ENCODE results near the gene NCKAP1.
A peak's percentile ranks its signal among the peaks of the same experiment; 100 is the strongest.
"Not testable (repeated sequence)": the region's sequence is repeated elsewhere in the genome, so short reads cannot be mapped to it uniquely, and the experiment has no call there.

Gene NCKAP1

GRCh38 chr2:183001948-183002347 is 36.3 kb downstream of the NCKAP1 start:
- Histone ChIP-seq H3K27me3 (ENCODE audit: low read depth) (no peaks in the 10 kb centered on the region), H3K9me3 (no peaks in the 10 kb centered on the region), H3K4me3 (no peak overlapping the region), H3K36me3 (replicated peaks) (peaks cover 14% of the 10 kb centered on the region), H3K4me1 (peaks cover 30% of the 10 kb centered on the region)
- DNase-seq (ENCODE audit: low spot score in 2 of 2): peak; percentile 48 to 99
- in situ Hi-C loops (cut with MboI; ENCODE audit: low sequenced_read_pairs): no loop called here

GRCh38 chr2:183000846-183001245 is 37.4 kb downstream of the NCKAP1 start:
- in situ Hi-C loops (cut with MboI; ENCODE audit: low sequenced_read_pairs): no loop called here
- no peak overlapping the region for H3K4me3 ChIP-seq
- H3K4me1 ChIP-seq: peaks cover 21% of the 10 kb centered on the region
- H3K9me3 ChIP-seq: no peaks in the 10 kb centered on the region
- no peak for DNase-seq (ENCODE audit: low spot score in 2 of 2)
- H3K27me3 ChIP-seq (ENCODE audit: low read depth): no peaks in the 10 kb centered on the region
- peaks cover 17% of the 10 kb centered on the region for H3K36me3 ChIP-seq (replicated peaks)

DNA sequence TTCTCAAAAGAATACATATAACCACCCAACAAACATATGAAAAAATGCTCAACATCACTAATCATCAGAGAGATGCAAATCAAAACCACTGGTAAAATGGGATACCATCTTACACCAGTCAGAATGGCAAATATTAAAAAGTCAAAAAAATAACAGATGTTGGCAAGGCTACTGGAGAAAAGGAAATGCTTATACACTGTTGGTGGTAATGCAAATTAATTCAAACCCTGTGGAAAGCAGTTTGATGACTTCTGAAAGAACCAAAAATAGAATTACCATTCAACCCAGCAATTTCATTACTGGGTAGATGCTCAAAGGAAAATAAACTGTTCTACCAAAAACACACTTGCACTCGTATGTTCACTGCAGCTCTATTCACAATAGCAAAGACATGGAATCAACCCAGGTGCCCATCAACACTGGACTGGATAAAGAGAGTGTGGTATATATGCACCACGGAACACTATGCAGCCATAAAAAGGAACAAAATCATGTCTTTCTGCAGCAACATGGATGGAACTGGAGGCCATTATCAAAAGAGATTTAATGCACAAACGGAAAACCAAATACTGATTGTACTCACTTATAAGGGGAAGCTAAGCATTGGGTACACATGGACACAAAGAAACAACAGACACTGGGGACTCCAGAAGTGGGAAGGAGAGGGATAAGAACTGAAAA is 38.8 kb downstream of the NCKAP1 start:
- Histone ChIP-seq H3K36me3 (replicated peaks) (peaks cover 28% of the 10 kb centered on the region), H3K4me1 (peaks cover 18% of the 10 kb centered on the region), H3K27me3 (ENCODE audit: low read depth) (no peaks in the 10 kb centered on the region), H3K9me3 (no peaks in the 10 kb centered on the region), H3K4me3 (no peak overlapping the region)
- DNase-seq (ENCODE audit: low spot score in 2 of 2): no peak
- in situ Hi-C loops (cut with MboI; ENCODE audit: low sequenced_read_pairs): loop anchor here (25.0 kb wide), 1 partner anchor 237 kb away; no protein-coding TSS in a partner anchor

- peaks cover 34% of the 10 kb centered on the region for H3K36me3 ChIP-seq (replicated peaks)
- in situ Hi-C loops (cut with MboI; ENCODE audit: low sequenced_read_pairs): loop anchor here (25.0 kb wide), 1 partner anchor 232 kb away; no protein-coding TSS in a partner anchor
- no peak for DNase-seq (ENCODE audit: low spot score in 2 of 2)
- no peaks in the 10 kb centered on the region for H3K9me3 ChIP-seq
- H3K4me1 ChIP-seq: no peaks in the 10 kb centered on the region
- no peak overlapping the region for H3K4me3 ChIP-seq
- H3K27me3 ChIP-seq (ENCODE audit: low read depth): no peaks in the 10 kb centered on the region
Measured at GRCh38 chr2:182994228-182994912, 43.9 kb downstream of the NCKAP1 start.

- H3K9me3 ChIP-seq: no peaks in the 10 kb centered on the region
- H3K27me3 ChIP-seq (ENCODE audit: low read depth): no peaks in the 10 kb centered on the region
- in situ Hi-C loops (cut with MboI; ENCODE audit: low sequenced_read_pairs): loop anchor here (25.0 kb wide), 1 partner anchor 221 kb away; no protein-coding TSS in a partner anchor
- H3K4me1 ChIP-seq: no peaks in the 10 kb centered on the region
- no peak for DNase-seq (ENCODE audit: low spot score in 2 of 2)
- H3K4me3 ChIP-seq: no peak overlapping the region
- H3K36me3 ChIP-seq (replicated peaks): peaks cover 34% of the 10 kb centered on the region
Measured at GRCh38 chr2:182982941-182983340, 55.3 kb downstream of the NCKAP1 start.

- H3K9me3 ChIP-seq; DNase-seq (ENCODE audit: low spot score in 2 of 2); H3K4me3 ChIP-seq; H3K27me3 ChIP-seq (ENCODE audit: low read depth); H3K4me1 ChIP-seq: not testable (repeated sequence)
- in situ Hi-C loops (cut with MboI; ENCODE audit: low sequenced_read_pairs): loop anchor here (25.0 kb wide), 1 partner anchor 219 kb away; no protein-coding TSS in a partner anchor
- peaks cover 40% of the 10 kb centered on the region for H3K36me3 ChIP-seq (replicated peaks)
Measured at GRCh38 chr2:182981475-182981874, 56.8 kb downstream of the NCKAP1 start.

- in situ Hi-C loops (cut with MboI; ENCODE audit: low sequenced_read_pairs): loop anchor here (25.0 kb wide), 1 partner anchor 218 kb away; no protein-coding TSS in a partner anchor
Measured at GRCh38 chr2:182980652-182981051, 57.6 kb downstream of the NCKAP1 start.

DNA sequence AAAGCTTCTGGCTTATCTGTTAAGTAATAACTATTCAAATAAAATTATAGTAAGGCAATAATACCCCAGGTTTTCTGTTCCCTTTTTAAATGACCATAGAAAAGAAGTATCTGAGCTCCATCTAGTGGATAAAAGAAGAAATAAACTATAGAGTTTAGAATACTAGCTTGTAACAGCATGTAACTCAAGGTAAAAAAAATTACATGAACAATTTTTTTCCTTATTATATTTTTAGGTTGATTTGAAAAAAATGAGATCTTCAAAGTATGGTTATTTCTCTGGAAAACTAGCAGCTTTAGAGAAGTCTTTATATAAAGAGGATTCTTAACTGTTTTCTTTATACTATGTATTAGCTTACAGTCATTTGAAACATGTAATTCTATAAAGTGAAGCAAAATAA is 58.1 kb downstream of the NCKAP1 start:
- Histone ChIP-seq H3K4me3 (no peak overlapping the region), H3K36me3 (replicated peaks) (peaks cover 43% of the 10 kb centered on the region), H3K9me3 (no peaks in the 10 kb centered on the region), H3K4me1 (no peaks in the 10 kb centered on the region), H3K27me3 (ENCODE audit: low read depth) (no peaks in the 10 kb centered on the region)
- in situ Hi-C loops (cut with MboI; ENCODE audit: low sequenced_read_pairs): loop anchor here (25.0 kb wide), 1 partner anchor 218 kb away; no protein-coding TSS in a partner anchor
- peak in 1 of 2 experiments; percentile 76 for DNase-seq (ENCODE audit: low spot score in 2 of 2)

More at GRCh38 chr2:182980652-182981051, 57.6 kb downstream of the NCKAP1 start:
- H3K4me3 ChIP-seq: no peak overlapping the region
- H3K36me3 ChIP-seq (replicated peaks): peaks cover 41% of the 10 kb centered on the region
- no peaks in the 10 kb centered on the region for H3K27me3 ChIP-seq (ENCODE audit: low read depth)
- DNase-seq (ENCODE audit: low spot score in 2 of 2): no peak
- H3K4me1 ChIP-seq: no peaks in the 10 kb centered on the region
- no peaks in the 10 kb centered on the region for H3K9me3 ChIP-seq

DNA sequence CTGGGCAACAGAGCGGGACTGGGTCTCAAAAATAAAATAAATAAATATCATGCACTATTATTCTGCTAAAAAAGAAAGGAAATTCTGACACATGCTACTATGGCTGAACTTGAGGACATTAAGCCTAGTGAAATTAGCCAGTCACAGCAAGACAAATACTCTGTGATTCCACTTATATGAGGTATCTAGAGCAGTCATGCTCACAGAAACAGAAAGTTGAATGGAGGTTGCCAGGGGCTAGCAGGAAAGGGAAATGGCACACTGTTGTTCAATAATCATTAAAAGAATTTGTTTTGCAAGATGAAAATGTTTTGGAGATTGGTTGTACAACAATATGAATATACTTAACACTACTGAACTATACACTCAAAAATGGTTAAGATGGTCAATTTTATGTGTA is 60.8 kb downstream of the NCKAP1 start:
- Histone ChIP-seq H3K9me3 (no peaks in the 10 kb centered on the region), H3K4me1 (peaks cover 4% of the 10 kb centered on the region), H3K27me3 (ENCODE audit: low read depth) (no peaks in the 10 kb centered on the region), H3K36me3 (replicated peaks) (peaks cover 40% of the 10 kb centered on the region), H3K4me3 (no peak overlapping the region)
- in situ Hi-C loops (cut with MboI; ENCODE audit: low sequenced_read_pairs): loop anchor here (25.0 kb wide), 1 partner anchor 215 kb away; no protein-coding TSS in a partner anchor
- DNase-seq (ENCODE audit: low spot score in 2 of 2): no peak

- DNase-seq (ENCODE audit: low spot score in 2 of 2): no peak
- Histone ChIP-seq H3K4me1 (peaks cover 4% of the 10 kb centered on the region), H3K27me3 (ENCODE audit: low read depth) (no peaks in the 10 kb centered on the region), H3K4me3 (no peak overlapping the region), H3K36me3 (replicated peaks) (peaks cover 37% of the 10 kb centered on the region), H3K9me3 (no peaks in the 10 kb centered on the region)
- in situ Hi-C loops (cut with MboI; ENCODE audit: low sequenced_read_pairs): no loop called here
Measured at GRCh38 chr2:182973441-182974352, 64.6 kb downstream of the NCKAP1 start.

- H3K4me3 ChIP-seq: no peak overlapping the region
- H3K36me3 ChIP-seq (replicated peaks): peaks cover 33% of the 10 kb centered on the region
- no peaks in the 10 kb centered on the region for H3K9me3 ChIP-seq
- in situ Hi-C loops (cut with MboI; ENCODE audit: low sequenced_read_pairs): no loop called here
- H3K4me1 ChIP-seq: peaks cover 4% of the 10 kb centered on the region
- DNase-seq (ENCODE audit: low spot score in 2 of 2): no peak
- no peaks in the 10 kb centered on the region for H3K27me3 ChIP-seq (ENCODE audit: low read depth)
Measured at GRCh38 chr2:182972548-182972942, 65.7 kb downstream of the NCKAP1 start.

- no peak for DNase-seq (ENCODE audit: low spot score in 2 of 2)
- peaks cover 4% of the 10 kb centered on the region for H3K4me1 ChIP-seq
- H3K27me3 ChIP-seq (ENCODE audit: low read depth): no peaks in the 10 kb centered on the region
- in situ Hi-C loops (cut with MboI; ENCODE audit: low sequenced_read_pairs): no loop called here
- H3K36me3 ChIP-seq (replicated peaks): peaks cover 33% of the 10 kb centered on the region
- H3K9me3 ChIP-seq: no peaks in the 10 kb centered on the region
- H3K4me3 ChIP-seq: no peak overlapping the region
Measured at GRCh38 chr2:182971820-182972547, 66.3 kb downstream of the NCKAP1 start.

DNA sequence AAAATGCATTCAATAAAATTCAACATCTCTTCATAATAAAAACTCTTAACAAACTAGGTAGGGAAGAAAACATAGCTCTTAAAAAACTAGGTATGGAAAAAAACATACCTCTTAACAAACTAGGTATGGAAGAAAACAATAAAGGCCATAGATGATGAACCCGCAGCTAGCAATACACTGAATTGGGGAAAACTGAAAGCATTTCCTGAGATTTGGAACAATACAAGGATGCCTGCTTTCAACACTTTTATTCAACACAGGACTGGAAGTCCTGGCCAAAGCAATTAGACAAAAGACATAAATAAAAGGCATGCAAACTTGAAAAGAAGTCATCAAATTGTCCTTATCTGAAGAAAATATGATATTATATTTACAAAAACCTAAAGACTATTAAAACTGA is 67.8 kb downstream of the NCKAP1 start:
- peaks cover 4% of the 10 kb centered on the region for H3K4me1 ChIP-seq
- no peak overlapping the region for H3K4me3 ChIP-seq
- H3K9me3 ChIP-seq: no peaks in the 10 kb centered on the region
- in situ Hi-C loops (cut with MboI; ENCODE audit: low sequenced_read_pairs): no loop called here
- DNase-seq (ENCODE audit: low spot score in 2 of 2): no peak
- H3K27me3 ChIP-seq (ENCODE audit: low read depth): no peaks in the 10 kb centered on the region
- H3K36me3 ChIP-seq (replicated peaks): peaks cover 30% of the 10 kb centered on the region

Measured in HAP-1 (cell line).